Measurements from ENCODE around the gene PEX5. TPM values are rescaled to one million over a fixed set of nuclear protein-coding genes. Genes with fewer than 3 reads are reported as not detected.
A peak's percentile ranks its signal among the peaks of the same experiment; 100 is the strongest.

PEX5 gene
- 31.6 and 33.0 TPM in 2 replicates for total RNA-seq

DNA sequence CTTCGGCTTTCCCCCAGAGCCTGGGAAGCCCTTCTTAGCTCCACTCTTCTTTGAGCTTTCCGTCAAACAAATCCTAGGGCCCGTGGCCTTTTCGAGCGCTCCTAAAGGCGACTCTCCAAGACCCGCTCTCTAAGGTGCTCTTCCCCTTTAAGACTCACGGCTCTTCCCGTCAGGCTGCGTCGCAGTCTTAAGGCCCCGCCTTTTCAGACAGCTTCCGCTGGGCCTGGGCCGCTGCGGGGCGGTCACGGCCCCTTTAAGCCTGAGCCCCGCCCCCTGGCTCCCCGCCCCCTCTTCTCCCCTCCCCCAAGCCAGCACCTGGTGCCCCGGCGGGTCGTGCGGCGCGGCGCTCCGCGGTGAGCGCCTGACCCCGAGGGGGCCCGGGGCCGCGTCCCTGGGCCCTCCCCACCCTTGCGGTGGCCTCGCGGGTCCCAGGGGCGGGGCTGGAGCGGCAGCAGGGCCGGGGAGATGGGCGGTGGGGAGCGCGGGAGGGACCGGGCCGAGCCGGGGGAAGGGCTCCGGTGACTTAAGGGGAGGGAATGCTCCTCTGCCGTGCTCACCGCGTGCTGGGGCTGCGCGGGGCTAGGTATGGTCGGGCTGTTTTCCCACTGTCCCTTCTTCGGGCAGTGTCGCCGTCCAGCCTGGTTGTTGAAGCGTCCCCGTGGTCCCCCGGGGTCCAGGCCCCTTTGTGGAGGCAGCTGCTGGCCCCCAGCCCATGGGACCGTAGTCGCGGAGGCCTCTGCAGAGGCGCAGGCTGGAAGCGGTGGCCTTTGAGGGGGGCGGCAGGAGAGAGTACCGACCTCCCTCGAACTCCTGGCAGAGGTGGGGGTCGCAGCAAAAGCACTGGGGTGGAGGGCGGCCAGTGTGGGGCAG lies at the start of gene PEX5:
Gene PEX5 (plus strand): TSS at position 289 of the 870 bp plus-strand sequence. CDS start 692 bp downstream, outside the sequence.
- peak; percentile 71 to 94 for DNase-seq (ENCODE audit: low read depth in 2 of 2)

DNA sequence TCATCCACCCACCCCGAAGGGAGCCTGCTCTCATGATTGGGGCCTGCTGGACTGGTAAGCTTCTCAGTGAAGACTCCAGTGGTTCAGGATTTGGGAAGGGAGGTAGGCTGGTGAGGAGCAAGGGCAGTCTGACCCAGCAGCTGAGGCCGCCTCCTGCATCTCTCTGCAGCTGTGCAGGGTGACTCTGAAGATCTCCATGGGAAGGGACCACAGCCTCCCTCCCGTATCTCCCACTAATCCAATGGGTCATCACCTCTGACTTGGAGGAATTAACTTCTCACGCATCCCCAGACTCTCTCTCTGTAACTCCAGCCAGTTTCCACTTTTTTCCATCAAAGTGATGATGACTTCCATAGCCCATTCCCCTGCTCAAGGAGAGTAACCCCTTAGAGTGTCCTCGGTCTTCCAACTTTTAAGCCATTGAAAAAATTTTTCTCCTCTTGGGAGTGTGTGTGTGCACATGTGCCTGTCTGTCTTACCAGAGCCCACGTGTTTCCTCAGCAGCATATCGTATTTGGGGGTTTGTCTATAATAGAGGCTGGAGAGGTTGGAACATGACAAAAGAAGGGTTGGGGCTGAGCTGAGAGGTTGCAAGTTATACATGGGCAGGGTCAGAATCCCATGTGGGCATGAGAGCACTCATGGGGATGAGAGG lies 48.0 kb upstream of the PEX5 start:
- DNase-seq (ENCODE audit: low read depth in 2 of 2) = no peak

DNA sequence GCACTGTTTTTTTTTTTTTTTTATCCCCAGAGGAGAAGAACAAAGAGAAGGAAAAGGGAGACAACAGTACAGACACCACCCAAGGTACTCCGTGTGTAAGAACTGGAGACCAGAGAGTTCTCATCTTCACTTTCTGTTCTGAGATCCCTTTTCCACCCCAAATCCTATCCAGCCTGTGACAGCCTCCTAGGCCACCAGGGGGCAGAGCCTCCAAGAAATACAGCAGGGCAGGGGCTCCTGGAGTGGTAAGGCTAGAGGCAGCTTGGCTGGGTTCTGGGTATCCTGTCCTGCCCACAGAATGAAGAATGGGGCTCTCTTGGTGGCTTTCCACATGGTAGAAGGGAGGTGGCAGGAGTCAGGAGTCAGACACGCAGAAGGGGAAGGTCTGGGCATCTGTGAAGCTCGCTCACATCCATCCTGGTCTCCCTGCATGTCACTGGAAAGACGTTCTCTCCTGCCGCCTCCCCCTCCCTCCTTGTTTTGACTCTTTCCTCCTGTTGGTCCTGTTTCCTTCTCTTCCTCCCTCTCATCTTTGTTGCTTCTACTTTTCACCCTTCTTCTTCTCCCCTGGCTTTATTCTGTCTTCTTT lies 47.3 kb upstream of the PEX5 start:
- peak in 1 of 2 donors; percentile 68 for DNase-seq (ENCODE audit: low read depth in 2 of 2)

DNA sequence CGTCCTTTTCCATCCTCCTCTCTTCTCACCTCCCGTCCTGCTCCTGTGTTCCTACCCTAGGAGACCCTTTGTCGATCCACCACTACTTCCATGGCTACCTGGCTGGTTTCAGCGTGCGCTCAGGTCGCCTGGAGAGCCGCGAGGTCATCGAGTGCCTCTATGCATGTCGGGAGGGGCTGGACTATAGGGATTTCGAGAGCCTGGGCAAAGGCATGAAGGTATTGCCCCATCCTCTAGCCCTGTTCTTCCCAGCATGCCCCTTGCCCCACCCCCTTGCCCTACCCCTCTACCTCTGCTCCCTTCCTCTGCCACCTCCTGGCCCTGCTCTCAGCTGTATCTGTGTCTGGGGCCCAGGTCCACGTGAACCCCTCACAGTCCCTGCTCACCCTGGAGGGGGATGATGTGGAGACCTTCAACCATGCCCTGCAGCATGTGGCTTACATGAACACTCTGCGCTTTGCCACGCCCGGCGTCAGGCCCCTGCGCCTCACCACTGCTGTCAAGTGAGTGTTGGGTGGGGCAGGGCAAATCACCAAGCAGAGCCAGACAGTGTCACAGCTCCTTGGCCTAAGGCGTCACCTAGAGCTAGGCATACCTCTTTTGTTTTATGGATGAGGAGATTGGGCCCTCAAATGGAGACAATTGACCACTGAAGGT lies 46.5 kb upstream of the PEX5 start:
- DNase-seq (ENCODE audit: low read depth in 2 of 2) = no peak

DNA sequence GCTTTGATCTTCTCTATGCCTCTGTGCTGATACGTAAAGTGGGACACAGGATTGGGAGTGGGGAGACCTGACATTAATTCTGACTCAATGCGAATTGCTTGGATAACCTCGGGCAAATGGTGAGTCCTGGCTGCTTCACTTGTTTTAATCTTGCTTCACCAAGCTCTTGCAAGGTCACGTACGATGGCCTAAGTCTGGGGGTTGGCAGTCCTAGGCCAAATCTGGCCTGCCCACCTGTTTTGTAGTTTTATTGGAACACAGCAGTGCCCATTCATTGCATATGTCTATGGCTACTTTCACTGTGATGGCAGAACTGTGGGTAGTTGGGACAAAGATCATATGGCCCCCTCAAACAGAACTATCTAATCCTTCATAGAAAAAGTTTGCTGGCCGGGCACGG lies 45.9 kb upstream of the PEX5 start:
- no peak for DNase-seq (ENCODE audit: low read depth in 2 of 2)

DNA sequence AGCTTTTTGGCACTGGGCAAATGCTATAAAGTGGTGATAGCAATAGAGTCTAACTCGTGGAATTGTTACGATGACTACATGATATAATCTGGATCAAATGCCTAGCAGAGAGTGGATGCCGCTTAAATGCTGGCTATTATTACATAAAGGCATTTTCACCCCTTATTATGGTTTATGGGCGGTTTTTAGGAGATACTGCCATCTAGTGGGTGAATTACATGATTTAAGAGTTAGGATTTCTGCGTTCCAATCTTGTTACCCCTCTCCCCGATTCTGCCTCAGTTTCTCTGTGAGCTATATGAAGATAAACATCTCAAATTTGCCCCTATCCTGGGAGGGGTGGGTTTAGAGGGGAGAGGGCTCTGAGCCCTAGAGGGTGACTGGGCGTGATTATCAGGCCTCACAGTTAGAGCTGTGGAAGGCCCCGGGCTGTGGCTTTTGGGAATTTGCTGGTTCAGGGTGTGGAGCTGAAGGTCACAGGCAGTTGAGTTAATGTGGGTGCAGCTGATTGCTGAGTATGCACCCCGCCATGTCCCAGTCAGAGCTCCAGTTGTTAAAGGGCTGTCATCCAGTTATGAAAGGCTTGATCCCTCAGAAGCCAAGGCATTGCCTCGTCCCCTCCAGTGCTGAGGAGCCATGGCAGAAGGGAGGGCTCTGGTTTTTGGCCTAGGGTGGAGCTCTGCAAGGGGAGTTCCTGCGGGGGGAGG lies 44.9 kb upstream of the PEX5 start:
- DNase-seq (ENCODE audit: low read depth in 2 of 2) = peak; percentile 20 to 51

DNA sequence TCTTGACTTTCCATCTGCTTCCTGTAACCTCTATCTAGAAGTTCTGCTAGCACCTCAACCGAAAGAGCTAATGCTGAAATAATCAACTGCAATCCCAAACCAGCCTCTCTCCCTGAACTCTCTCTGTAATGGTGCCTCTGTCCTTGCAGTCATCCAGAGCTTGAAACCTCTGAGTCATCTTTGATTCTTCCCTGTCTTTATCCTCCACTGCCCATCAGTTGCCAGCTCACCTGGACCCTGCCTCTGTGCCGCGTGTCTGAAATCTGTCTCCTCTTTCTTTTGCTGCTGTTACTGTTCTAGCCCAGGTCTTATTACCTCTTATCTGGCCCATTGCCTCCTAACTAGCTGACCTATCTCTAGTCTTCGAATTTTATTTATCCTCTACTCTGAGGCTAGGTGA lies 43.8 kb upstream of the PEX5 start:
- no peak for DNase-seq (ENCODE audit: low read depth in 2 of 2)

DNA sequence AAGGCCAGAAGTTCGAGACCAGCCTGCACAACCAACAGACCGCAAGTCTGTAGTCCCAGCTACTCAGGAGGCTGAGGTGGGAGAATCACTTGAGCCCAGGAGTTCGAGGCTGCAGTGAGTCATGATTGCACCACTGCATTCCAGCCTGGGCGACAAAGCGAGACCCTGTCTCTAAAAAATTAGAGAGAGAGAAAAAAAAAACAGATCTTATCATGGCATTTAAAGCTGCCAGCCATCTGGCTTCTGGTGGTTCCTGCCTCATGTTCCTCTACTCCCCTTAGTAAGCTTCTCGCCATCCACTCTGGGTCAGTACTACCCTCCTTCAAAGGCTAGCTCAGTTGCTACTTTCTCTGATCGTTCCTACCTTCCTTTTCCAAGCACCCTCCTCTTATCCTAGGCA lies 43.3 kb upstream of the PEX5 start:
- no peak for DNase-seq (ENCODE audit: low read depth in 2 of 2)

DNA sequence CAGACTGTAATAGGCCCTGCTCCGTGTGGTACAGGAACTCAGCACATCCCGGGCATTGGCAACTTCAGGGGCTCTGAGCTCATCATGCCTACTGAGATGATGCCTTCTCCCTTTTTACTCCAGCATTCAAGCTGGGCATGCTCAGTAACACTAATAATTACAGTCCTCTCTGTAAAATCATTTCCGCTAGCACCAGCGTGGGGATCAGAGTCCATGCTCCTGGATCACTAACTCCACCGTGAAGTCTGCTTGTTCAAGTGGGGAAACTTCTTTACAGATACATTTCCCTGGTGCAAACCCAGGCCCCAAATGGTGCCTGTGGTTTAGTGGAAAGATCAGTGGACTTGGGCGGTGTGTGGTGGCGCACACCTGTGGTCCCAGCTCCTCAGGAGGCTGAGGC lies 42.6 kb upstream of the PEX5 start:
- no peak for DNase-seq (ENCODE audit: low read depth in 2 of 2)

DNA sequence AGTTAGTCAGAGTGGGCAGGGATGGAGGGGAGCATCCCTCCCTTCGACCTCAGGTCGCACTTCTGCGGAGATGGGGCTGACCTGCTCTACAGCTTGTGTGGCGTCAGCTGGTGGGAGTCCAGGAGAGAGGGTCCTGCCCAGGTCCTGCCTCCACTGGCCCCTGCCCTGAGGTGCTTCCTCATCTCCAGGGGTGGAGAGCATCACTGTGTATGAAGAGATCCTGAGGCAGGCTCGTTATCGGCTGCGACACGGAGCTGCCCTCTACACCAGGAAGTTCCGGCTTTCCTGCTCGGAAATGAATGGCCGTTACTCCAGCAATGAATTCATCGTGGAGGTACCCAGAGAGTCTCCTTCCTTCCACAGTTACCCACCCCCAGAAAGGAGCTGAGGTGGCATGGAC lies 39.1 kb upstream of the PEX5 start:
- DNase-seq (ENCODE audit: low read depth in 2 of 2) = peak in 1 of 2 donors; percentile 23

DNA sequence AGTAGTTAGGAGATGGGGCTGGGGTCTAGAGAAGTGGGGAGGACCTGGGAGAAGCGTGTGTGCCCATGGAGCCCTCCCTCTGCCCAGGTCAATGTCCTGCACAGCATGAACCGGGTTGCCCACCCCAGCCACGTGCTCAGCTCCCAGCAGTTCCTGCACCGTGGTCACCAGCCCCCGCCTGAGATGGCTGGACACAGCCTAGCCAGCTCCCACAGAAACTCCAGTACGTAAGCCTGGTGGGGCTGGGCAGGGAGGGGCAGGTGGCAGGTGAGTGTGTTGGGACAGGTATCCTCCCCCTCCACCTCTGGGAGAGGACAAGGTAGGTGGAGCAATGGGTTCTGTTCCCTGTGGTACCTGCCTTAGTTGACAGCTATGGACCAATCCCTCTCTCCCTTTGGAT lies 38.6 kb upstream of the PEX5 start:
- no peak for DNase-seq (ENCODE audit: low read depth in 2 of 2)

DNA sequence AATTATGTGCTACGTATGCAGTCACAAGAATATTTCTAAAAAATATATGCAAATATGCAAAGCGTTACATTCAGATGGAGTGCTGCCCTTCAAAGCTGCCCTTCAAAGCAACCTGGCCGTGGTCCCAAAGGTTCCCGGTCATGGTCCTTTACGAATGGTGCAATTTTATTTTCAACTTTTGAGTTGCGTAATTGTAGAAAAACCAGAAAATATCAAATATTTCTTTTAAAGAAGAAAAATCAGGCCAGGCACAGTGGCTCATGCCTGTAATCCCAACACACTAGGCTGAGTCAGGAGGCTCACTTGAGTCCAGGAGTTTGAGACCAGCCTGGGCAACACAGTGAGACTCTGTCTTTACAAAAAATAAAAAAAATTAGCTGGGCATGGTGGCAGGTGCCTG lies 38.0 kb upstream of the PEX5 start:
- DNase-seq (ENCODE audit: low read depth in 2 of 2) = no peak

DNA sequence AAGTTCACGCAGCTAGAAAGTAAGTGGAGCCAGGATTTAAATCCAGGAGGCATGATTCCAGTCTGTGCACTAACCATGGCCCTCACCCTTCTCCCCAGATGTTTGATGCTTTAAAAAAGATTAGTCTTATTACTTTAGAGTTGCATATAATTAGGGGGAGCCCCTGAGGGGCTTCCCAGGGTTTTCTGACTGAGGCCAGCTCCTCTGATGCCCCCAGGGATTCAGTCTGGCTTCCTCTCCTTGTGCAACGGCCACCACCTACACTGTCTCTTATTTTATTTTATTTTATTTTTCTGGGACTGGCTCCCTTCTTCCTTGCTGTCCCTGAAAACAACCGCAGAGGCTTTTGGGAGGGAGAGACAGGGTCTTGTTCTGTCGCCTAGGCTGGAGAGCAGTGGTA lies 36.7 kb upstream of the PEX5 start:
- no peak for DNase-seq (ENCODE audit: low read depth in 2 of 2)

DNA sequence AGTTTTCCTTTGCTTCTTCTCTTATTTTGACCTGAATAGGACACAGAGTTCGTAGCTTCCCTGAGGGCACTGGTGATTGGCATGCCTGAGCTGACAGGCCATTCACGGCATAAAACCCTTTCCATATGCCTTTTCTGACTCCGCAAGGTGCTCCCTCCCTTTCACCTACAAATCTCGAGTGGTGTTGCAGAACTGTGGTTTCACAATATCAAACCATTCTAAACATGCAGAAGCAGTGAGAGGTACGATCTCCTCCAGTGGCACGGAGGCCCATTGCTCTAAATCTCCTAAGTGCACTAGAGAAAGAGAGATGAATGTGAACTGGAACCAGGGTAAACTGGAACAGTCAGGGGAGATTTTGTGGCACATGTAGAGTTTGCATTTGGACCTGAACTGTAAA lies 35.4 kb upstream of the PEX5 start:
- DNase-seq (ENCODE audit: low read depth in 2 of 2) = no peak

DNA sequence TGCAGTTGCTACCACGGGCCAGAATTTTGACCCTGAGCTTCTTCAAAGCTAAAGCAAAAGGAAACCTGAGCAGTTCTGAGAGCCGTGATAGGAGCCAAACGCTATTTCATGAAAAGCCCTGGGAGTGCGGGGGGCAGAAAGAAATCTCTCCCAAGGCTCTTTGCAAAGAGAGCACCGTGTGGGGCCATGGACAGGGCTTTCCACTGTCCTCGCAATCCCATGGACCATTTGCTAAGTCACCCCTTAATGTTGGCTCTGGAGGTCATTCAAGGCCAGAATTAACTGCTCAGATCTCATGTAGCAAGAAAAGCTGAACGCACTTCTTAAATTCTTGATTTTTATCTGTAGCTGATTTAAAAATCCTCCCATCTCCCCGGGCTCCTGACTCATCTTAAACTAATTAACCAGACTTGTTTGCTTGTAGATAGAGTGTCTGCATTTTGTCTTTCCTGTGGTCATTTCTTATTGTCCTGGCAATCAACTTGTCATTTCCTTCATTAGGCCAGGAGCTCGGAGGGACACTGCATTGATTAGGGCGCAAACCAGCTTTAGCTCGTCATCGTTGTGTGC lies 34.5 kb upstream of the PEX5 start:
- no peak for DNase-seq (ENCODE audit: low read depth in 2 of 2)

DNA sequence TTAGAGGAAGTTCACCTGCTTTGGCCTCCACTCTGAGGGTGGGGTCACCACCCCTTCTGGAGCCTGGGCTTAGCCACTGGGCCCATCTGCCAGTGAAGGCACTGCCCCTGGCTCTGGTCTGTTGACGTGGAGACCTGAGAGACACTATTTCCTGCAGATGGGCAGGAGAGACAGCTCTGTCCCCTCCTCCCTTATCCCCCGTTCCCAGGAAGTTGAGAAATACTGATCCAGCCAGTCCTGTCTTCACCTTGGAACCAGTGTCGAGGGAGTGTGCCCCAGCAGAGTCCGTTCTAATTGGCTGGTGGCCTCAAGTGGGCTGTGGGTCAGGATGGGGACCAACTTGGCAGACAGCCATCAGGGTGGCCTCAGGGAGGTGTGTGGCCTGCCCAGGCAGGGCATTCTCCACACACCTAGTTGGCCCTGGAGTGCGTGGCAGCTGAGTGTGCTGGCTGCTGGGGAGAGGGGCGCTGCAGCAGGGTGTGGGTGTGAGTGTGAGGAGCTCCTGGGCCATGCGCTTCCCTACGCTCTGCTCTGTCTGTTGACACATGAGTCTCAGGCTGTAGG lies 33.9 kb upstream of the PEX5 start:
- no peak for DNase-seq (ENCODE audit: low read depth in 2 of 2)

DNA sequence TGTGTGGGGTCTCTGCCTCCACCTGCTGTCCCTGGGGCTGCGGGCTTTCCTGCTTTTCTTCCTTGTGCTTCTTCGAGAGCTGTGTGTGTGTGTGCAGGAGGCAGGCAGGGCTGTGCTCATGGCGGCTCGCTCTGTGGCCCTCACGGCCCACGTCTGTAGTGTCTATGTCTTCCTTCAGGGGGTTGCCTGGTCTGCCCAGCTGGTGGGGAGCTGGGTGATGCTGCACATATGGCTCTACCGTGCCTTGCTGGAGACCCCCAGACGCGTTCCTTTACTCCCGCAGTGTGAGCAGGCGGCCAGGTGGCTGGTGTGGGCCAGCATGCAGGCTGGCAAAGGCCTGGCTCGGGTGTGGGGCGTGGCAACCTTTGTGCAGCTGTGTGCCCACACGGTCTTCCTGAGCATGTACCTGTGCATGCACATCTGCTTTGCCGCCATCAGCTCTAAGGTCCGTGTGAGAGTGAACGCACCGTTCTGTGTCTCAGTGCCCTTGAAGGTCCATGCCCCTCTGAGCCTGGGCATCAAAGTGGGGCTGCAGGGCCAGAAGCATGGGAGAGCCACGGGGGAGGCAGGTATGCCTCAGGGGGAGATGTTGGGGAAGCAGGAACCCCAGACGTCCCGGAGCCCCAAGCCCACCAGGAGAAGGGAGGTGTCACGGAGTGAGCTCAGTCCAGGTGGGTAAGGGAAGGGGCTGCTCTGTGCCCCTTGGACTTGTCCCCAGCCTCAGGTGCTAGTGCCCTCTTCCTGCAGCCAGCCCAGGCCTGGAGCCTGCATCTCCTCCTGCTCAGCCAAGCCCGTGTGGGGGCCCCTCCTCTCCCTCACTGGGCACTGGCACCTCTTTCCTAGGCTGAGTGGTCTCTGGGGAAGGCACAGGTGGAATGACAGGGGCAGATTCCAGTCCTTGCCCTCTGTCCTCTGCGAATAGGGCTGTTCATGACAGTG lies 33.0 kb upstream of the PEX5 start:
- DNase-seq (ENCODE audit: low read depth in 2 of 2) = no peak

DNA sequence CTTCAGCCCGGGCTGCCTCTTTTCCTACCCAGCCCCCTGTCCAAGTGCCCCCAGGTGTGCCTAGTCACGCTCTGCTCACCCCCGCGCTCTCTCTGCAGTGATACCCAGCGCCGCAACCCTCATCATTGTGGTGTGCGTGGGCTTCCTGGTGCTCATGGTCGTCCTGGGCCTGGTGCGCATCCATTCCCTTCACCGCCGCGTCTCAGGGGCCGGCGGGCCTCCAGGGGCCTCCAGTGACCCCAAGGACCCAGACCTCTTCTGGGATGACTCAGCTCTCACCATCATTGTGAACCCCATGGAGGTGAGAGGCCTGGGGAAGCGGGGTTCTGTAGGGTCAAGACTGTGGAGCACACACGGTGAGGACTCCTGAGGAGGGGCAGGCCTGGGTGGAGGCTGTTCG lies 32.1 kb upstream of the PEX5 start:
- no peak for DNase-seq (ENCODE audit: low read depth in 2 of 2)

DNA sequence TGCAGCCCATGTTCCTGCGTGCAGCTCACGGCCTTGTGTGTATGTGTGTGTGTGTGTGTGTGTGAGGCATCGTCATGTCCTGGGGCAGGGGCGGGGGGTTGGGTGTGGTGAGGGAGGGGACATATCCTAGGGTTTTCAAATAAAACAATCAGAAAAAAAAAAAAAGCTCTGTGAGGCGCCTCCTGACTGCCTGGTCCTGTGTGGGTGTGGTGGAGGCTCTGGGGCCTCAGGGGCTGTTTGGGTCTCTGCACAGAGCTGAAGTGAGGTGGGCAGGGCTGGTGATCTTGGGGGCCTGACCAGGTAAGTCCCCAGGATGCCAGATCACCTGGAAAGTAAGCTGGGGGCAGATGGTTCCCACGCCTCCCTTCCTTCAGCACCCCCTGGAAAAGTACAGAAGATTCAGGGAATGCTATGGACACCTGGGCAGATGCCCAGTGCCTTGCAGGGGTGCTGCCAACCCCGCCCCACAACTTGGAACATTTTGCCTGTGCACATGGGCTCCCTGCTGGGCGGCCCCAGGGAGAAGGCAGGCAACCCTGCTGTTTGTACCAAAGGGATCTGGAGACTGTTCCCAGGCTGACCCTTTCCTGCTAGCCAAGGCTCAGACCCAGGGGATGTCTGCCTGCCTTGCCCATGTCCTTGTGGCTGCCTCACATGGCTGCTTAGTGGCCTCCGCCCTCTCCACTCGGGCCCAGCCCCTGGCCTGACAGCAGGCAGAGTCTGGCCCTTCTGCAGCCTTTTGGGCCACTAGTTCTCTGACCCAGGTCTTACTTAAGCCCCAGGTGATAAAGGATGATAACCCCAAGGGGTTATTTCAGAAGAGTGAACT lies 30.5 kb upstream of the PEX5 start:
- DNase-seq (ENCODE audit: low read depth in 2 of 2) = no peak
